ENCODE data around the gene ANKFN1.

ANKFN1 gene

DNA sequence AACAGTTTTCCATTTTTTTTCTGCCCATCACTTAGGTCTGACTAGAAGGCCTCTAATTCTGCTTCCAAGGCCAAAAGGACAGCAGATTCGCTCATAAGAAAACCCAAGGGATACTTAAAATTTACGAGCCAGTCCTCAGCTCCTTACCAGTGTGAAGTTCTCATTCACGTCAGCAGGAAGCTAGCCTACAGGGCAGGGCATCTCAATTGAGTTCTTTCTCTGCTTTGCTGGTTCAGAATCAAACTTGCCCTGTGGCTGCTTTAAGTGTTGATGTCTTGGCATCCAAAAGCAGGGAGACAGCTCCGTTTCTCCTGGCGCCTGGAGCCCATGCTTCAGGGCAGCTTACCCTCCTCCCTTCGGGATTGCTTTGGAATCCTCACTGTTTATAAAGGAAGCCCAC is 136.0 kb downstream of the ANKFN1 start:
- in situ Hi-C loops (cut with MboI; ENCODE audit: low sequenced_read_pairs, unreplicated experiment) = no loop called here
- DNase-seq (ENCODE audit: low spot score) = no peak
- TF ChIP-seq, protein P1, sequence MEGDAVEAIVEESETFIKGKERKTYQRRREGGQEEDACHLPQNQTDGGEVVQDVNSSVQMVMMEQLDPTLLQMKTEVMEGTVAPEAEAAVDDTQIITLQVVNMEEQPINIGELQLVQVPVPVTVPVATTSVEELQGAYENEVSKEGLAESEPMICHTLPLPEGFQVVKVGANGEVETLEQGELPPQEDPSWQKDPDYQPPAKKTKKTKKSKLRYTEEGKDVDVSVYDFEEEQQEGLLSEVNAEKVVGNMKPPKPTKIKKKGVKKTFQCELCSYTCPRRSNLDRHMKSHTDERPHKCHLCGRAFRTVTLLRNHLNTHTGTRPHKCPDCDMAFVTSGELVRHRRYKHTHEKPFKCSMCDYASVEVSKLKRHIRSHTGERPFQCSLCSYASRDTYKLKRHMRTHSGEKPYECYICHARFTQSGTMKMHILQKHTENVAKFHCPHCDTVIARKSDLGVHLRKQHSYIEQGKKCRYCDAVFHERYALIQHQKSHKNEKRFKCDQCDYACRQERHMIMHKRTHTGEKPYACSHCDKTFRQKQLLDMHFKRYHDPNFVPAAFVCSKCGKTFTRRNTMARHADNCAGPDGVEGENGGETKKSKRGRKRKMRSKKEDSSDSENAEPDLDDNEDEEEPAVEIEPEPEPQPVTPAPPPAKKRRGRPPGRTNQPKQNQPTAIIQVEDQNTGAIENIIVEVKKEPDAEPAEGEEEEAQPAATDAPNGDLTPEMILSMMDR (IDR thresholded peaks at IDR 0.05; ENCODE audit: borderline replicate concordance, control extremely low read depth, extremely low read depth, insufficient read depth, missing control alignments) = no peak

DNA sequence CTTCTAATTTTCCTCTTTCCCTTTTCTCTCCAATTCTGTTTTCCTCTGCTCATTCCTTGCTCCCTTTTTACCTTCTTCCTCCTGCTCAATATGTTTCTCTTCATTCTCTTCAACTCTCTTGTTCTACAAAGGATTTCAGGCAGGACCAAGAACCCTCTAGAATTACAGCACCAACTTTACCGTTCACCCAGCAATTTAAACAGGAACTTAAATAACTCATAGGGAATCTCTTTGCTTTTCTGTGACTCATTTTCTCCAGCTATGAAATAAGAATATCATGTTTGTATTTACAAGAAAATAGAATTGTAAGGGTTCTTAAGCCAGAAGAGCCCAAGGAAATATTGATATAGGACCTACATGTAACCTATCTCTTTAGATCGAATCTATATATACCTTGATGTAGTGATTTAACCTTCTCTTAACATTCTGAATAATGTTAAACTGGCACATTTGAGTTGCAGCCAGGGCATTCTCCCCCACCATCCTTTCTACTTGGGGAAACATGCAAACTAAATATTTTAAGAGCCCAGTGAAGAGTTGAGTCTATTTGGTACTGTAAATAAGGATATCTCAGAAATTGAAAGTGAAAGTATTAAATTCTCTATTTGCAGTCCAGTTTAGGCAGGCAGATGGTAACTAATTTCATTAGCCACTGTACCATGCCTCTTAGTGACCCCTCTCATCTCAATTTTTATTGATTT is 137.0 kb downstream of the ANKFN1 start:
- DNase-seq (ENCODE audit: low spot score) = no peak
- in situ Hi-C loops (cut with MboI; ENCODE audit: low sequenced_read_pairs, unreplicated experiment) = no loop called here
- TF ChIP-seq, protein P1 (IDR thresholded peaks at IDR 0.05; ENCODE audit: borderline replicate concordance, control extremely low read depth, extremely low read depth, insufficient read depth, missing control alignments) = no peak

DNA sequence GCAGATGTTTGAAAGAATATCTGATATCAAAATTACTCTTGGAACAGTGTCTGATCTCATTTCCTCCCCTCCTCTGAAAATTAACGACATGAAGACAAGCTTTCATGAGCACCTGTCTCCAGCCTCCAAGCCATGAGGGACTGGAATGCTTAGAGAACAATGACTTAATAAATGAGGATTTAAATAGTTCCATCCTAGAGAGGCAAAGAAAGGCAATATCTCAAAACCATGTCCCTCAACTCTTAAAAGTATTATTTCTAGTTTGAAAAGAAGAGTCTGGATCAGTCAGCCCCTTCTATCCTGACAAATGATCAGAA is 137.5 kb downstream of the ANKFN1 start:
- DNase-seq (ENCODE audit: low spot score) = no peak
- TF ChIP-seq, protein P1 (IDR thresholded peaks at IDR 0.05; ENCODE audit: borderline replicate concordance, control extremely low read depth, extremely low read depth, insufficient read depth, missing control alignments) = no peak
- in situ Hi-C loops (cut with MboI; ENCODE audit: low sequenced_read_pairs, unreplicated experiment) = no loop called here

DNA sequence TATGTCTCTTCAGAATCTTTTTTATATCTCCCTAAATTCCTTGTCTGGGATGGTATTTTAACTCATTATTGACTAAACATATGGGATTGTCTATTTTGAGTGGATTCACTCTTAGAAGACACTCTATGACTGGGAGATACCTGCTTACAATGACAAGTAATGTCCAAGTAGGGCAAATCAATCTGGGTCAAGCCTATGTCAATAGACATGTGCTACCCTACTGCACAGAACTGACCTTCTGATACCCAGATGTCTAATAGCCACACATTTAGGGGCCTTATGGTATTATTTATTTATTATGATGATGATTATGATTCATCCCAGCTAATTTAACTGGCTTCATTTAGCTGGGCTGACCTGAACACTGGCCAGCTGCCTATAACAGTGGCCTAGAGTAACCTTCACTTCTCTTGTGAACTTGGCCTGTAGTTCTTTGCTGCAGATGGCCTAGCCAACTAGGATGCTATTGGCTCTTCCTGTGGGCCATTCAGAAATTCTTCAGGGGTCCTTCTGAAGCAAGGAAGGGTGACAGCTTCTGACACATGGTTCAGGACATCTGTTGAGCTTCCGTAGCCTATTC is 138.0 kb downstream of the ANKFN1 start:
- TF ChIP-seq, protein P1 (IDR thresholded peaks at IDR 0.05; ENCODE audit: borderline replicate concordance, control extremely low read depth, extremely low read depth, insufficient read depth, missing control alignments) = no peak
- in situ Hi-C loops (cut with MboI; ENCODE audit: low sequenced_read_pairs, unreplicated experiment) = no loop called here
- no peak for DNase-seq (ENCODE audit: low spot score)

DNA sequence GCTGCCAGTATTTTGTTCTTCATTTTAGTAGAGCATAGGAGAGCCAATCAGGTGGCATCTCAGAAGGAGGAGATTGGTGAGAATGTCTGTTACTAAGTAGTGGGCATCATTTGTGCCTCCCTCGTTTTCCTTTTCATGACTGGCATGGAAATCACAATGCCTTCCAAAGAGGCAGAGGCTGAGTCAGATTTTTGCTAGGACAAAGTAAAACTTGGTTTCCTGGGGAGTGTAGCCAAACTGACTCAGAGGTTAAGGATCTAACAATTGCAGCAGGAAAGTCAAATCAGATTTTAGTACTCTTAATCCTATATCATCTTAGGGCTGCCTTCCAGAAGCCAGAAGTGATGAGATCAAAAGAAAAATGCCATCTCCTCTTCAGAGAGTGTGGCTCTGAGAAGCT is 138.7 kb downstream of the ANKFN1 start:
- in situ Hi-C loops (cut with MboI; ENCODE audit: low sequenced_read_pairs, unreplicated experiment) = no loop called here
- TF ChIP-seq, protein P1 (IDR thresholded peaks at IDR 0.05; ENCODE audit: borderline replicate concordance, control extremely low read depth, extremely low read depth, insufficient read depth, missing control alignments) = no peak
- DNase-seq (ENCODE audit: low spot score) = no peak

DNA sequence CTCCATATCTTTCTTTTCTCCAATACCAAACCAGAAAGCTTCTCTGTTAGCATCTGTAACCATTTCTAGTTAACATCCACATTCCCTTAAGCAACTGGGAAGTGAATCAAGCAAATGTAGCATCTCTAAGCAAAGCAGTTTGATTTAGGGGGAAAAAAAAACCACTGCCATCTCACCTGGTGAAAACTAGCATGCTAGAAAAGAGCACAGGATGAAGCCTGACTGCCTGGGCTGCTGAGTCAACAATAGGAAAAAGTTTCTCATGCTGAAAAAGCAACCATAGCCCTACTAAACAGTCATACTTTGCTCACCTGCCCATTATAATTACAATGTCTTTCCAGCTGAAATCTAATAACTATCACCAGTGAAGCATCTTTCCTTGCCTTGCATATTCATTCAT is 139.3 kb downstream of the ANKFN1 start:
- in situ Hi-C loops (cut with MboI; ENCODE audit: low sequenced_read_pairs, unreplicated experiment) = no loop called here
- DNase-seq (ENCODE audit: low spot score) = no peak
- TF ChIP-seq, protein P1 (IDR thresholded peaks at IDR 0.05; ENCODE audit: borderline replicate concordance, control extremely low read depth, extremely low read depth, insufficient read depth, missing control alignments) = no peak

Measured in GM13976 (cell line).